GM12801 (cell line): ENCODE data around the gene CDC25B.
A peak's percentile ranks its signal among the peaks of the same experiment; 100 is the strongest.

Experiments used
- CTCF ChIP-seq: IDR thresholded peaks from one replicate; pipeline ENCODE4 v1.5.1; 2011; ENCODE audit warnings: control low read depth; ENCODE audit not compliant: insufficient read length; ENCODE audit errors: extremely low read depth

CDC25B gene

GRCh38 chr20:3751675-3752385 lies 44.3 kb upstream of the CDC25B start:
- no peak for TF ChIP-seq CTCF

- TF ChIP-seq CTCF: no peak
Observed at GRCh38 chr20:3752386-3752759, 43.7 kb upstream of the CDC25B start.

GRCh38 chr20:3753098-3753497 lies 43.0 kb upstream of the CDC25B start:
- peak; percentile 4 for TF ChIP-seq CTCF

- no peak for TF ChIP-seq CTCF
Observed at GRCh38 chr20:3753501-3754275, 42.4 kb upstream of the CDC25B start.

- no peak for TF ChIP-seq CTCF
Observed at GRCh38 chr20:3754276-3754630, 41.9 kb upstream of the CDC25B start.

- no peak for TF ChIP-seq CTCF
Observed at GRCh38 chr20:3755269-3755668, 40.8 kb upstream of the CDC25B start.

GRCh38 chr20:3755814-3756480 lies 40.2 kb upstream of the CDC25B start:
- no peak for TF ChIP-seq CTCF
